ENCODE measurements around the gene SAP30BP. TPM values are rescaled to one million over a fixed set of nuclear protein-coding genes. Genes with fewer than 3 reads are reported as not detected.

The SAP30BP gene
- total and polyA plus RNA-seq, 2 of the 8 experiments (the other 6 are each of a cell fraction or from before 2014, with no cell fraction given) = 63.3 to 79.9 TPM

GRCh38 chr17:75624021-75624420 lies 43.1 kb upstream of the SAP30BP start (continued):
- no peak for TF ChIP-seq CTBP2 (IDR thresholded peaks at IDR 0.05; ENCODE audit: borderline replicate concordance, insufficient read depth, insufficient read length, low read length)
- TF ChIP-seq GABPA (IDR thresholded peaks at IDR 0.05; ENCODE audit: borderline replicate concordance, insufficient read depth, low read length) = no peak
- TF ChIP-seq KDM4A (IDR thresholded peaks at IDR 0.05; ENCODE audit: low read depth, low read length, severe bottlenecking) = no peak
- no peak for TF ChIP-seq ATF3 (IDR thresholded peaks at IDR 0.05; ENCODE audit: insufficient read depth, low read depth, low read length)
- no peak for TF ChIP-seq POLR2AphosphoS5 (IDR thresholded peaks at IDR 0.05; ENCODE audit: low read depth, low read length)
- TF ChIP-seq, protein P1, sequence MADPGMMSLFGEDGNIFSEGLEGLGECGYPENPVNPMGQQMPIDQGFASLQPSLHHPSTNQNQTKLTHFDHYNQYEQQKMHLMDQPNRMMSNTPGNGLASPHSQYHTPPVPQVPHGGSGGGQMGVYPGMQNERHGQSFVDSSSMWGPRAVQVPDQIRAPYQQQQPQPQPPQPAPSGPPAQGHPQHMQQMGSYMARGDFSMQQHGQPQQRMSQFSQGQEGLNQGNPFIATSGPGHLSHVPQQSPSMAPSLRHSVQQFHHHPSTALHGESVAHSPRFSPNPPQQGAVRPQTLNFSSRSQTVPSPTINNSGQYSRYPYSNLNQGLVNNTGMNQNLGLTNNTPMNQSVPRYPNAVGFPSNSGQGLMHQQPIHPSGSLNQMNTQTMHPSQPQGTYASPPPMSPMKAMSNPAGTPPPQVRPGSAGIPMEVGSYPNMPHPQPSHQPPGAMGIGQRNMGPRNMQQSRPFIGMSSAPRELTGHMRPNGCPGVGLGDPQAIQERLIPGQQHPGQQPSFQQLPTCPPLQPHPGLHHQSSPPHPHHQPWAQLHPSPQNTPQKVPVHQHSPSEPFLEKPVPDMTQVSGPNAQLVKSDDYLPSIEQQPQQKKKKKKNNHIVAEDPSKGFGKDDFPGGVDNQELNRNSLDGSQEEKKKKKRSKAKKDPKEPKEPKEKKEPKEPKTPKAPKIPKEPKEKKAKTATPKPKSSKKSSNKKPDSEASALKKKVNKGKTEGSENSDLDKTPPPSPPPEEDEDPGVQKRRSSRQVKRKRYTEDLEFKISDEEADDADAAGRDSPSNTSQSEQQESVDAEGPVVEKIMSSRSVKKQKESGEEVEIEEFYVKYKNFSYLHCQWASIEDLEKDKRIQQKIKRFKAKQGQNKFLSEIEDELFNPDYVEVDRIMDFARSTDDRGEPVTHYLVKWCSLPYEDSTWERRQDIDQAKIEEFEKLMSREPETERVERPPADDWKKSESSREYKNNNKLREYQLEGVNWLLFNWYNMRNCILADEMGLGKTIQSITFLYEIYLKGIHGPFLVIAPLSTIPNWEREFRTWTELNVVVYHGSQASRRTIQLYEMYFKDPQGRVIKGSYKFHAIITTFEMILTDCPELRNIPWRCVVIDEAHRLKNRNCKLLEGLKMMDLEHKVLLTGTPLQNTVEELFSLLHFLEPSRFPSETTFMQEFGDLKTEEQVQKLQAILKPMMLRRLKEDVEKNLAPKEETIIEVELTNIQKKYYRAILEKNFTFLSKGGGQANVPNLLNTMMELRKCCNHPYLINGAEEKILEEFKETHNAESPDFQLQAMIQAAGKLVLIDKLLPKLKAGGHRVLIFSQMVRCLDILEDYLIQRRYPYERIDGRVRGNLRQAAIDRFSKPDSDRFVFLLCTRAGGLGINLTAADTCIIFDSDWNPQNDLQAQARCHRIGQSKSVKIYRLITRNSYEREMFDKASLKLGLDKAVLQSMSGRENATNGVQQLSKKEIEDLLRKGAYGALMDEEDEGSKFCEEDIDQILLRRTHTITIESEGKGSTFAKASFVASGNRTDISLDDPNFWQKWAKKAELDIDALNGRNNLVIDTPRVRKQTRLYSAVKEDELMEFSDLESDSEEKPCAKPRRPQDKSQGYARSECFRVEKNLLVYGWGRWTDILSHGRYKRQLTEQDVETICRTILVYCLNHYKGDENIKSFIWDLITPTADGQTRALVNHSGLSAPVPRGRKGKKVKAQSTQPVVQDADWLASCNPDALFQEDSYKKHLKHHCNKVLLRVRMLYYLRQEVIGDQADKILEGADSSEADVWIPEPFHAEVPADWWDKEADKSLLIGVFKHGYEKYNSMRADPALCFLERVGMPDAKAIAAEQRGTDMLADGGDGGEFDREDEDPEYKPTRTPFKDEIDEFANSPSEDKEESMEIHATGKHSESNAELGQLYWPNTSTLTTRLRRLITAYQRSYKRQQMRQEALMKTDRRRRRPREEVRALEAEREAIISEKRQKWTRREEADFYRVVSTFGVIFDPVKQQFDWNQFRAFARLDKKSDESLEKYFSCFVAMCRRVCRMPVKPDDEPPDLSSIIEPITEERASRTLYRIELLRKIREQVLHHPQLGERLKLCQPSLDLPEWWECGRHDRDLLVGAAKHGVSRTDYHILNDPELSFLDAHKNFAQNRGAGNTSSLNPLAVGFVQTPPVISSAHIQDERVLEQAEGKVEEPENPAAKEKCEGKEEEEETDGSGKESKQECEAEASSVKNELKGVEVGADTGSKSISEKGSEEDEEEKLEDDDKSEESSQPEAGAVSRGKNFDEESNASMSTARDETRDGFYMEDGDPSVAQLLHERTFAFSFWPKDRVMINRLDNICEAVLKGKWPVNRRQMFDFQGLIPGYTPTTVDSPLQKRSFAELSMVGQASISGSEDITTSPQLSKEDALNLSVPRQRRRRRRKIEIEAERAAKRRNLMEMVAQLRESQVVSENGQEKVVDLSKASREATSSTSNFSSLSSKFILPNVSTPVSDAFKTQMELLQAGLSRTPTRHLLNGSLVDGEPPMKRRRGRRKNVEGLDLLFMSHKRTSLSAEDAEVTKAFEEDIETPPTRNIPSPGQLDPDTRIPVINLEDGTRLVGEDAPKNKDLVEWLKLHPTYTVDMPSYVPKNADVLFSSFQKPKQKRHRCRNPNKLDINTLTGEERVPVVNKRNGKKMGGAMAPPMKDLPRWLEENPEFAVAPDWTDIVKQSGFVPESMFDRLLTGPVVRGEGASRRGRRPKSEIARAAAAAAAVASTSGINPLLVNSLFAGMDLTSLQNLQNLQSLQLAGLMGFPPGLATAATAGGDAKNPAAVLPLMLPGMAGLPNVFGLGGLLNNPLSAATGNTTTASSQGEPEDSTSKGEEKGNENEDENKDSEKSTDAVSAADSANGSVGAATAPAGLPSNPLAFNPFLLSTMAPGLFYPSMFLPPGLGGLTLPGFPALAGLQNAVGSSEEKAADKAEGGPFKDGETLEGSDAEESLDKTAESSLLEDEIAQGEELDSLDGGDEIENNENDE (IDR thresholded peaks at IDR 0.05; ENCODE audit: insufficient replicate concordance, low read length) = no peak

Data from H1 (cell line).